ENCODE results near the gene TPP2.

The TPP2 gene

GRCh38 chr13:102591988-102592781, 4.6 kb upstream of the TPP2 start:
- peak overlapping the region; percentile 98 for H3K4me3 ChIP-seq (ENCODE audit: low read depth, low read length)
- peak; percentile 76 for TF ChIP-seq CTCF (IDR thresholded peaks at IDR 0.05; ENCODE audit: insufficient read depth, low read depth, low read length, missing control alignments)
- peak; percentile 87 for DNase-seq (ENCODE audit: low read depth)

- no peak overlapping the region for H3K4me3 ChIP-seq (ENCODE audit: low read depth, low read length)
- TF ChIP-seq CTCF (IDR thresholded peaks at IDR 0.05; ENCODE audit: insufficient read depth, low read depth, low read length, missing control alignments) = no peak
- DNase-seq (ENCODE audit: low read depth) = no peak
Observed at GRCh38 chr13:102593466-102593865, 3.3 kb upstream of the TPP2 start.

GRCh38 chr13:102597029-102597961, 509 bp downstream of the TPP2 start:
- H3K4me3 ChIP-seq (ENCODE audit: low read depth, low read length) = peak overlapping the region; percentile 94
- TF ChIP-seq CTCF (IDR thresholded peaks at IDR 0.05; ENCODE audit: insufficient read depth, low read depth, low read length, missing control alignments) = no peak
- peak; percentile 56 for DNase-seq (ENCODE audit: low read depth)

GRCh38 chr13:102598061-102598460, 1.3 kb downstream of the TPP2 start:
- no peak for TF ChIP-seq CTCF (IDR thresholded peaks at IDR 0.05; ENCODE audit: insufficient read depth, low read depth, low read length, missing control alignments)
- no peak for DNase-seq (ENCODE audit: low read depth)
- H3K4me3 ChIP-seq (ENCODE audit: low read depth, low read length) = peak overlapping the region; percentile 94

GRCh38 chr13:102599426-102600012, 2.7 kb downstream of the TPP2 start:
- no peak for TF ChIP-seq CTCF (IDR thresholded peaks at IDR 0.05; ENCODE audit: insufficient read depth, low read depth, low read length, missing control alignments)
- DNase-seq (ENCODE audit: low read depth) = no peak
- H3K4me3 ChIP-seq (ENCODE audit: low read depth, low read length) = peak overlapping the region; percentile 94

- TF ChIP-seq CTCF (IDR thresholded peaks at IDR 0.05; ENCODE audit: insufficient read depth, low read depth, low read length, missing control alignments) = no peak
- no peak overlapping the region for H3K4me3 ChIP-seq (ENCODE audit: low read depth, low read length)
- no peak for DNase-seq (ENCODE audit: low read depth)
Observed at GRCh38 chr13:102606537-102607309, 9.9 kb downstream of the TPP2 start.
